H9 (cell line): ENCODE results near the gene BMPER. TPM values are rescaled to one million over a fixed set of nuclear protein-coding genes. Genes with fewer than 3 reads are reported as not detected.

ENCODE experiments used
- DNase-seq: peaks from one replicate; pipeline ENCODE4 v3.0.0-alpha.2; 2017
- H2AFZ ChIP-seq: one replicate; pipeline ENCODE4 v1.6.1; 2013; ENCODE audit warnings: mild to moderate bottlenecking, low read length, control low read depth, moderate library complexity
- H2AK5ac ChIP-seq: 2 replicates; pipeline ENCODE4 v1.6.1; 2013; ENCODE audit warnings: low read length, control low read depth, mixed read lengths; ENCODE audit not compliant: insufficient read length
- H2BK120ac ChIP-seq: one replicate; pipeline ENCODE4 v1.6.1; 2013; ENCODE audit warnings: low read depth, mild to moderate bottlenecking, low read length, control low read depth, inconsistent platforms; ENCODE audit not compliant: poor library complexity, severe bottlenecking
- H2BK12ac ChIP-seq: 2 replicates; pipeline ENCODE4 v1.6.1; 2013; ENCODE audit warnings: low read length, control low read depth, mixed read lengths, low read depth; ENCODE audit not compliant: insufficient read length
- H2BK15ac ChIP-seq: 2 replicates; pipeline ENCODE4 v1.6.1; 2013; ENCODE audit warnings: low read depth, low read length, control low read depth
- H2BK20ac ChIP-seq: one replicate; pipeline ENCODE4 v1.6.1; 2013; ENCODE audit warnings: low read depth, mild to moderate bottlenecking, low read length, control low read depth, inconsistent platforms; ENCODE audit not compliant: poor library complexity, severe bottlenecking
- H2BK5ac ChIP-seq: 2 replicates; pipeline ENCODE4 v1.6.1; 2013; ENCODE audit warnings: low read length, control low read depth, mixed read lengths; ENCODE audit not compliant: insufficient read length
- H3K14ac ChIP-seq: 2 replicates; pipeline ENCODE4 v1.6.1; 2013; ENCODE audit warnings: low read length, control low read depth; ENCODE audit not compliant: insufficient read depth
- H3K18ac ChIP-seq: 2 replicates; pipeline ENCODE4 v1.6.1; 2013; ENCODE audit warnings: low read depth, mild to moderate bottlenecking, mixed read lengths, low read length, control low read depth; ENCODE audit not compliant: insufficient read length
- H3K23ac ChIP-seq: 2 replicates; pipeline ENCODE4 v1.6.1; 2013; ENCODE audit warnings: low read length, control low read depth, mixed read lengths, low read depth; ENCODE audit not compliant: insufficient read length
- H3K23me2 ChIP-seq: 2 replicates; pipeline ENCODE4 v1.6.1; 2013; ENCODE audit warnings: low read depth, mild to moderate bottlenecking, mixed read lengths, low read length, control low read depth; ENCODE audit not compliant: insufficient read length, poor library complexity, severe bottlenecking
- H3K27ac ChIP-seq: 2 replicates; pipeline ENCODE4 v1.5.1; 2013; ENCODE audit warnings: low read length, control low read depth, mixed read lengths, low read depth; ENCODE audit not compliant: insufficient read length
- H3K27me3 ChIP-seq: 2 replicates; pipeline ENCODE4 v1.6.1; 2013; ENCODE audit warnings: low read length, control low read depth, inconsistent platforms; ENCODE audit not compliant: insufficient read depth
- H3K4ac ChIP-seq: 2 replicates; pipeline ENCODE4 v1.6.1; 2013; ENCODE audit warnings: low read depth, mild to moderate bottlenecking, control low read depth, inconsistent platforms, low read length, moderate library complexity
- H3K4me1 ChIP-seq: 2 replicates; pipeline ENCODE4 v1.6.1; 2013; ENCODE audit warnings: low read length, control low read depth, inconsistent platforms; ENCODE audit not compliant: insufficient read depth
- H3K4me2 ChIP-seq: 2 replicates; pipeline ENCODE4 v1.6.1; 2013; ENCODE audit warnings: low read length, control low read depth, mixed read lengths; ENCODE audit not compliant: insufficient read length, insufficient read depth
- H3K56ac ChIP-seq: 2 replicates; pipeline ENCODE4 v1.6.1; 2013; ENCODE audit warnings: low read depth, mild to moderate bottlenecking, mixed read lengths, low read length, control low read depth; ENCODE audit not compliant: insufficient read length
- H3K79me1 ChIP-seq: 2 replicates; pipeline ENCODE4 v1.6.1; 2013; ENCODE audit warnings: low read depth, mild to moderate bottlenecking, moderate library complexity, low read length, control low read depth, inconsistent platforms; ENCODE audit not compliant: insufficient read depth, poor library complexity, severe bottlenecking
- H3K79me2 ChIP-seq: 2 replicates; pipeline ENCODE4 v1.6.1; 2013; ENCODE audit warnings: low read length, control low read depth, inconsistent platforms; ENCODE audit not compliant: insufficient read depth
- H3K9ac ChIP-seq: 2 replicates; pipeline ENCODE4 v1.6.1; 2013; ENCODE audit warnings: low read length, control low read depth, mixed read lengths; ENCODE audit not compliant: insufficient read length; ENCODE audit errors: extremely low read depth
- H3K9me3 ChIP-seq: one replicate; pipeline ENCODE4 v1.6.1; 2013; ENCODE audit warnings: low read depth, low read length, inconsistent platforms; ENCODE audit not compliant: control insufficient read depth
- H3T11ph ChIP-seq: one replicate; pipeline ENCODE4 v1.6.1; 2013; ENCODE audit warnings: mild to moderate bottlenecking, low read length, control low read depth, inconsistent platforms
- H4K20me1 ChIP-seq: one replicate; pipeline ENCODE4 v1.6.1; 2013; ENCODE audit not compliant: control insufficient read depth, insufficient read length, insufficient read depth
- H4K5ac ChIP-seq: 2 replicates; pipeline ENCODE4 v1.6.1; 2013; ENCODE audit warnings: low read depth, mild to moderate bottlenecking, mixed read lengths, low read length, control low read depth; ENCODE audit not compliant: insufficient read length
- H4K8ac ChIP-seq: replicated peaks from 2 replicates; pipeline ENCODE4 v1.6.1; 2013; ENCODE audit warnings: low read length, control low read depth, mixed read lengths, low read depth; ENCODE audit not compliant: insufficient read length
- H4K91ac ChIP-seq: 2 replicates; pipeline ENCODE4 v1.6.1; 2013; ENCODE audit warnings: low read depth, mild to moderate bottlenecking, moderate library complexity, mixed read lengths, low read length, control low read depth; ENCODE audit not compliant: insufficient read length
- H3K27ac Mint-ChIP-seq, 3 experiments: 2 replicates in 2 of 3; 3 replicates in 1 of 3; pipeline ENCODE4 v1.8.0; 2020 to 2021; ENCODE audit warnings: mixed read lengths in 3 of 3, mild to moderate bottlenecking in 1 of 3, moderate library complexity in 1 of 3
- H3K27me3 Mint-ChIP-seq: 2 replicates; pipeline ENCODE4 v1.8.0; 2021; ENCODE audit warnings: low read depth, mild to moderate bottlenecking, moderate library complexity, mixed read lengths
- H3K36me3 Mint-ChIP-seq, 3 experiments: 2 replicates in 2 of 3; 3 replicates in 1 of 3; pipeline ENCODE4 v1.8.0; 2020 to 2021; ENCODE audit warnings: low read depth in 3 of 3, mixed read lengths in 3 of 3; ENCODE audit not compliant: insufficient read depth in 1 of 3
- H3K4me1 Mint-ChIP-seq, 2 experiments: 2 replicates each; pipeline ENCODE4 v1.8.0; 2020; ENCODE audit warnings: mixed read lengths in 2 of 2
- H3K4me3 Mint-ChIP-seq, 2 experiments: 2 replicates in 1 of 2; 3 replicates in 1 of 2; pipeline ENCODE4 v1.8.0; 2020 to 2021; ENCODE audit warnings: mild to moderate bottlenecking in 2 of 2, mixed read lengths in 2 of 2, moderate library complexity in 1 of 2
- H3K9me3 Mint-ChIP-seq, 2 experiments: 2 replicates in 1 of 2; 3 replicates in 1 of 2; pipeline ENCODE4 v1.8.0; 2020; ENCODE audit warnings: mild to moderate bottlenecking in 2 of 2, mixed read lengths in 2 of 2, moderate library complexity in 1 of 2
- WGBS: extraction: QIAGEN DNeasy Blood & Tissue Kit; methylation state at CpG from one replicate; pipeline ENCODE4 v1.1.7; 2013; ENCODE audit warnings: missing lambda C conversion rate, low lambda C conversion rate, mixed read lengths; ENCODE audit not compliant: insufficient read length; ENCODE audit errors: extremely low coverage; 5-methylcytosine and 5-hydroxymethylcytosine counted together
- total RNA-seq: library from RNA; stranded (reverse); gene quantifications from 2 replicates; pipeline ENCODE4 v1.2.1, GENCODE V29; 2021
- TF ChIP-seq, protein P1 (sequence below): fragments of 200-600 bp; sonication (generic); conservative IDR thresholded peaks from 3 replicates; pipeline ENCODE4 v1.8.0; 2021; ENCODE audit warnings: antibody characterized with exemption, mild to moderate bottlenecking

BMPER gene
- total RNA-seq, 1 experiment from 2014 or later = 0.20 TPM

DNA sequence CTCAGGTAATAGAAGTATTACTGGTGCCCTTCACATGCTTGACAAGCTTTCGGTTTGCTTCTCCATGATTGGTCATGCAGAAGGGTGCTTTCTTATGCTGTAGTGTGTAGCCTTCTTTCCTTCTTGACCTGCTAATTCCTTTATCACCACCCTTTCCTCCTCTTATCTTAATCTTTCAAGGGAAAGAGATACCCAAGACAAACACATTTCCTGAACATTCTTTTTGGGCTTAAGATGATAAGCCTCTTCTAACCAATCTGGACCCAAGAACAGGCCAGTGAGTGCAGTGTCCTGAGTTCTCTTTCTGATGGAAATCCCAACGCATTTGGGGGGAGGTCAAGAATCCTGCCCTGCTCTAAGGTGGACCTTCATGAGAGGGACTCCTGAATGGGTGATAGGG is 33.8 kb downstream of the BMPER start:
- no peaks in the 10 kb centered on the region for H3K9me3 ChIP-seq
- no peak overlapping the region for H2BK5ac ChIP-seq
- no CpG with 5 or more reads among the region's 2 CpGs for WGBS
- no peaks in the 10 kb centered on the region for H3K4me1 ChIP-seq
- H3K56ac ChIP-seq = no peak overlapping the region
- no peaks in the 10 kb centered on the region for H3K23me2 ChIP-seq
- no peak overlapping the region for H2BK120ac ChIP-seq
- no peak overlapping the region for H3K4ac ChIP-seq
- no peak overlapping the region for H4K5ac ChIP-seq
- no peak overlapping the region for H3K23ac ChIP-seq
- H3K27me3 Mint-ChIP-seq = peaks cover 7% of the 10 kb centered on the region
- no peaks in the 10 kb centered on the region for H3K36me3 Mint-ChIP-seq
- no peak overlapping the region for H3K4me3 Mint-ChIP-seq
- no peak for DNase-seq
- no peak overlapping the region for H3K27ac Mint-ChIP-seq
- H4K8ac ChIP-seq = no peak overlapping the region
- H2AK5ac ChIP-seq = no peak overlapping the region
- H3K4me1 Mint-ChIP-seq = peaks cover 8% of the 10 kb centered on the region in 2 experiments
- no peak overlapping the region for H4K91ac ChIP-seq
- H2BK20ac ChIP-seq = no peak overlapping the region
- TF ChIP-seq, protein P1, sequence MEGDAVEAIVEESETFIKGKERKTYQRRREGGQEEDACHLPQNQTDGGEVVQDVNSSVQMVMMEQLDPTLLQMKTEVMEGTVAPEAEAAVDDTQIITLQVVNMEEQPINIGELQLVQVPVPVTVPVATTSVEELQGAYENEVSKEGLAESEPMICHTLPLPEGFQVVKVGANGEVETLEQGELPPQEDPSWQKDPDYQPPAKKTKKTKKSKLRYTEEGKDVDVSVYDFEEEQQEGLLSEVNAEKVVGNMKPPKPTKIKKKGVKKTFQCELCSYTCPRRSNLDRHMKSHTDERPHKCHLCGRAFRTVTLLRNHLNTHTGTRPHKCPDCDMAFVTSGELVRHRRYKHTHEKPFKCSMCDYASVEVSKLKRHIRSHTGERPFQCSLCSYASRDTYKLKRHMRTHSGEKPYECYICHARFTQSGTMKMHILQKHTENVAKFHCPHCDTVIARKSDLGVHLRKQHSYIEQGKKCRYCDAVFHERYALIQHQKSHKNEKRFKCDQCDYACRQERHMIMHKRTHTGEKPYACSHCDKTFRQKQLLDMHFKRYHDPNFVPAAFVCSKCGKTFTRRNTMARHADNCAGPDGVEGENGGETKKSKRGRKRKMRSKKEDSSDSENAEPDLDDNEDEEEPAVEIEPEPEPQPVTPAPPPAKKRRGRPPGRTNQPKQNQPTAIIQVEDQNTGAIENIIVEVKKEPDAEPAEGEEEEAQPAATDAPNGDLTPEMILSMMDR = no peak
- H3K27ac ChIP-seq = no peak overlapping the region
- no peak overlapping the region for H2BK15ac ChIP-seq
- no peak overlapping the region for H2AFZ ChIP-seq
- H3K79me1 ChIP-seq = no peaks in the 10 kb centered on the region
- no peak overlapping the region for H2BK12ac ChIP-seq
- H3K79me2 ChIP-seq = no peaks in the 10 kb centered on the region
- no peaks in the 10 kb centered on the region for H3K9me3 Mint-ChIP-seq
- H3K18ac ChIP-seq = no peak overlapping the region
- H3K14ac ChIP-seq = no peak overlapping the region
- H3T11ph ChIP-seq = no peak overlapping the region
- H3K27me3 ChIP-seq = no peaks in the 10 kb centered on the region
- H3K9ac ChIP-seq = no peak overlapping the region
- H4K20me1 ChIP-seq = no peaks in the 10 kb centered on the region
- H3K4me2 ChIP-seq = no peak overlapping the region
